NCI-H146 treated with DMSO at 0.1 percent for 48 hours (cell line): Measurements from ENCODE around the gene DALRD3.
"Not testable (repeated sequence)": the region's sequence is repeated elsewhere in the genome, so short reads cannot be mapped to it uniquely, and the experiment has no call there.

Experiments
- DNase-seq: peaks from one replicate; lab custom pipeline; 2025; ENCODE audit not compliant: unreplicated experiment; lab: John Stamatoyannopoulos, UW

Gene DALRD3

DNA sequence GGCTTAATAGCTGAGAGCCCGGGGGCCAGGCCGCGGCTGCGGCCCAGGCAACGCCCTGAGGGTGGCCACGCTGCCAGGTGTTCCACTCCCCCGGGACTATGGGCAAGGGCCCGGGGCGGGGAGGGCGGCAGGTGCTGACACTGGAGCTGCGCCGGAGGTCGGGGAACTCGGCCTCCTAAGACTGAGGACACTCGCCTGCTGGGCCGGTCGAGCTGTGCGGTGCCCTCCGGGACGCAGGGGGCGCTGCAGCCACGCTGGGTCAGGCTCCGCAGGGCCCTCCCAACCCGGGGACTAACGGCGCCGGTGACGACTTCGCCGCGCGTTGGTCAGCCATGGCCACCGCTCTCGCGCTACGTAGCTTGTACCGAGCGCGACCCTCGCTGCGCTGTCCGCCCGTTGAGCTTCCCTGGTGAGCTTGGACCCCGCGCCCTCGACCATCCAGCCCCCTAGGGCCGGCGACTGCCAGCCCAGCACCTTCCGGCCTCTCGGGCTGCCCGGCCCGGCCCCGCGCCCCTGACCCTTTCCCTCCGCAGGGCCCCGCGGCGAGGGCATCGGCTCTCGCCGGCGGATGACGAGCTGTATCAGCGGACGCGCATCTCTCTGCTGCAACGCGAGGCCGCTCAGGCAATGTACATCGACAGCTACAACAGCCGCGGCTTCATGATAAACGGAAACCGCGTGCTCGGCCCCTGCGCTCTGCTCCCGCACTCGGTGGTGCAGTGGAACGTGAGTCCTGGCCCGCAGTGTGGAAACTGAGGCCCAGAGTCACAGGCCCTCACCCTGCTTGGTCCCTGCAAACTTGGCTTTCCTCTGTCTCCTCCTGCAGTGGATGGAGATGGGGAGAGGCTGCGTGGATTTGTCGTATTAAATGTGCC lies 3.7 kb upstream of the DALRD3 start, which contains the start of gene NDUFAF3:
TSS of gene NDUFAF3 (plus strand) at position 309 of the 875 bp plus-strand sequence. CDS start at position 333, 24 bp downstream.
- DNase-seq: peak; percentile 85

DNA sequence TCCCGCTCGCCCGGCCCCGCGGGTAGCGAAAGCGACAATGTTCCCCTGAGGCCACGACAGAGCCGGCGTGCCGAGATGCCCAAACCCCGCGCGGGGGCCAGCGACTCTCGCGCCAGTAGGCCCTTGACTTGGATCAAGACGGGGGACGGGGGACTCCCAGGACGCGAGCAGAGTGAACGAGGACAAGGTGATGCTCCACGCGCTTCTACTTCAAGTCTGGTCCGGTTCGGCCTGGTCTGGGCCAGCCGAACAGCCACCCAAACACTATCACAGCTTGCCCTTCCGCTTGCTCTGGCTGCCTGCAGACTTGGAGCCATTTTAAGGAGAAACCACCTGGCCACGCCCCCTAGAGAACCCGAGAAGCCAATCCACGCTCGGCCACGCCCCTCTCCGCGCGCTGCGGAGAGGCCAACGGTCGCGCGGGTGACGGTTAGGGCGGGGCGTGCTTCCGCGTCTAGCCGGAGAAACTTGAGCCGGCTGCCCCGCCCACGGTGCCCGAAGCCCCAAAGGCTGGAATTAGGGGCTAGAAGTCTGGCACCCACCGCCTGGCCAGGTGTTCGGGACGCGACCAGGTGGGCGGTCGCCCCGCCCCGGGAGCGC lies 2.9 kb upstream of the DALRD3 start:
- DNase-seq: peak; percentile 88

DNA sequence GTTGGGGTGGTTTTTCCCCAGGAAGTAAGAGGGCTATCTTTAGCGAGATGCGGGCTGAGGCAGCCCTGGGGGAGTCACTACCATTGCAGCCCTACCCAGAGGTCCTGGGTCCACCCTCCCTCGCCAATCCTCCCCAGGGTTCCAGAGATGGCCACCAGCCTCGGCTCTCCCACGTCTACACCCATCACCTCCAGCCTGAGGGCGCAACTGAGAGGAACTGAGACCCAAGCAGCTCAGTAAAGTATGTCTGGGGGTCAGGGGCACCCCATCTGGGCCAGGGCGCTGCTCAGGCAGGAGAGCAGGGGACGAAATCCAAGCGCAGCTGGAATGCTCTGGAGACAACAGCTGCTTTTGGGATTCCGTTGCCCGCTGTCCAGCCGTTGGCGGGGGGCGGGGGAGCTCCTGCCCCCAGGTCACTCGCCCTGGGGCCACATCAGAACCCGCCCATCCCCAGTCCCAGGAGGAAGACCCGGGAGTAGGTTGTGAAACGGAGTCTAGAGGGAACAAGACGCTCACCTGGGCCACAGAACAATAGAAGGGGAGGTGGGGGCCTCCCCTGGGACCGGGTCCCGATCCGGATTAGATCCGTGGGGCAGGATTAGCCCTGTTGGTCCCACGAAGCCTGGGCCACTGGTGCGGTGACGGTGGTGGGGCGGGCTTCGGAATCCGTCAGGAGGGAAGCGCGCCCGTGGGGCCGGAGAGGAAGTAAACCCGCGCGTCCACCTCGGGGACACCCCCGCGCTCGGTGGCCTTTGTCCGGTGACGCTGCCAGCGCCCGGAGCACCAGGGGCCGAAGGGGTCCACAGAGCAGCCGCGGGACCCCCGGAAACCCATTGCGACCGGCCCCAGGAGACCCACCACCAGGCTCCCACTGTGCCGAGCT lies 2.2 kb upstream of the DALRD3 start:
- no peak for DNase-seq

DNA sequence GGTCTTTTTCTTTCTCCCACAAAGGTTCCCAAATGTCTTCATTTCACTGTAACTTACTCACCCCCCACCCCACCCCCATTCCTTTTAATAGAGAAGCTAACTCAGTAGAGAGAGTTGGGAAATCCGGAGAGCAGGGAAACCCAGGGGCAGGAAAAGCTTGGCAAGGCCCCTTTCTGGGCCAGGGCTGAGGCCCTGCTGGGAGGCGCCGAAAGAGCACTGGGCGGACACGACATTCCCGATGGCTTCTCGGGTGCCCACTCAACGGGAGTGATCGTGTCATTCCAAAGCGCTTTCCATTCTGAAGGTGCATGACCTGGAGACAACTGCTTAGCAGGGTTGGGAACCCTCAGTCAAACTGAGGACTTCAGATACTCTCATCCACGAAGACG lies 1.6 kb upstream of the DALRD3 start:
- DNase-seq: no peak

DNA sequence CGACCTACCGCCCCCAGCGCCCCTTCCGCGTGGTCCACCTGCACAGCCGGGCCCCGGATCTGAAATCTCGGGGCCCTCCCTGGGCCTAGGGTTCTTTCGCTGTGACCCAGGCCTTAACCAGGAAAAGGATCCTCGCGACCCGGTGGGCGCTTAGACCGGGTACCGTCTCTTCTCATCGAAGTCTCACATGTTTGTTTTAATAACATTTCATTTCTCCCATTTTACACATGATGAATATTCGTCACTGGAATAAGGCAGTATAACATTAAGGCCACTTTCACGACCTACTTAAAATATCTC lies 277 bp upstream of the DALRD3 start:
- no peak for DNase-seq

DNA sequence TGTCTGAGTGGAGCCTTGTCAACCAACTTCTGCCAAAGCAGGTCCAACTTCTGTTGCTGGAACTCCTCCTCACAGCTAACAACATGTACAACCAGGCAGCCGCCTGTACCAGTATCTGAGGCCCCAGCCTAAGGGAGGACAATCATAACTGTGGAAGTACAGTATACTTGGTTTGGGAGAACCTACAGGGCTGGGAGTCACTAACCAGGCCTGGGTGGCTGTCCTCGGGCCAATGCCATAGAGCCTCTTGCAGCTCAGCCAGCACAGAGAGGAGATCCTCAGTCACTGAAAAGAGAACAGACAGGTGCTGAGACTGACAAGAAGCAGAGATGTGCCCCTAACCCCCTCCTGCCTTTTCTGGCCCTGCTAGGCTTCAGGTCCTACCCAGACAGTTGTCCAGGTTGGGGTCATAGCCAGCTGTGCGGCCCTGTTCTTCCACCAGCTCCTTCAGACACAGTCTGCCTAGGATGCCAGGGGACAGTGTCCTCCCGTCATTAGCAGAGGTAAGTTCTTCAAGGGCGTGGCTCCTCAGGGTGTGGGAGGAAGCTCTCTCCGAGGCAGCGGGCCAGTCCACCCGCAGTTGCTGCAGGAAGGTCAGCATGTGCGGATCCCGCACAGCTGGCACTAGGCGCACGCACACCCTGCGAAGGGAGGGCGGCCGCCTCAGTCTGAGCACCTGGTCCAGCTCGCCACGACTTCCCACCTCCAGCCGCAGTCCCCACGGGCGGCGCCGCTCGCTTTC lies 980 bp downstream of the DALRD3 start:
- no peak for DNase-seq

DNA sequence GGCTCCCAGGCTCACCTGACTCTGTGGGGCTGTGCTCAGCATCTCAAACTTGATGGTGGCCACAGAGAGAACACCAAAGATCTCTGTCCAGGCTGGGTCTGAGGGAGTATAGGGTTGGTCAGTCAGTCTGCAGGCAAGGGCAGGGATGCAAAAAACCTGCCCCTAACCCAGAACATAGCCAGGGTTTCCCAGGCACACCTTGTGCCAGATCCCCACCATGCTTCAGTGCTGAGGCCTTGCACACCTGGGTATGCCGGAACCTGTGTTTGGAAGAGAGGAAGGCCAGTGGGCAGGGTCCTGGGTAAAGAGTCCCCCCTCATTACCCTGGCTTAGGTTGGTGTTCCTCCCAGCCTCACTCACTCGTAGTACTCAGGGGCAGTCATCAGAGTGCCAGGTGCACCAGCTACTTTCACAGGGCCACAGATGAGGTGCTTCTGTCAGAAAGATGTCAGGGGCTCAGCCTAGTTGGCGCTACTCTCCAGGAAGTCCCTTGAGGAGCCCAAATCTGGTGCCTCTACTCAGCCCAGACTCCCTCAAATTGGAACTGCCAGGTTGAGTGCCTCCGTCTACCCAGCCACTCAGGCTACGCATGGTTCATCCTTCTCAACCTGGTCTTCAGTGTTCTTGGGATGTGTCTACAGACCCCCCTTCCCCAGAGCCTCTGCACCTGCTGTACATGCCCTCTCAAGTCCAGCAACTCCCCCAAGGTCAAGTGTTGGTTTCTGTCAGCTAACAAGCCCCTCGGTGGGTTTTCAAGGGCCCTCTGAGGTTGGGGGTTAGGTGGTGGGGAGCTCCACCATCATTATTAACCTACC lies 1.8 kb downstream of the DALRD3 start:
- DNase-seq: no peak

DNA sequence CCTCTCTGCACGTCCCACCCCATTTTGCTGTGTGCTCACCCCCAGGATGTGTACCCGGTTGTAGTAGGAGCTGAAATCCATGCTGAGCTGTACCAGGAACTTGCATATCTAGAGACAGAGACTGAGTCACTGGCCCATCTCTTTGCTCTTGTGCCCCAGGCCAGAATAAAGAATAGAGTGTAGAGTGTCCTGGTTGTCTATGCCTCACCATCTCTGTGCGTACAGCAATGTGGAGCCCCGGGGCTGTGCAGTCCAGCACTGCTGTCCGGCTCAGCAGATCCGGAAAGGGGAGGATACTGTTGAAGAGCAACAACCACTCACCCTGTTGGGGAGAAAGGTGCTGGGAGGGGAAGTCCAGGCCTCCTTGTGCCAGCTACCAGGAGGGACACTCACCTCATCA lies 2.6 kb downstream of the DALRD3 start:
- DNase-seq: no peak

DNA sequence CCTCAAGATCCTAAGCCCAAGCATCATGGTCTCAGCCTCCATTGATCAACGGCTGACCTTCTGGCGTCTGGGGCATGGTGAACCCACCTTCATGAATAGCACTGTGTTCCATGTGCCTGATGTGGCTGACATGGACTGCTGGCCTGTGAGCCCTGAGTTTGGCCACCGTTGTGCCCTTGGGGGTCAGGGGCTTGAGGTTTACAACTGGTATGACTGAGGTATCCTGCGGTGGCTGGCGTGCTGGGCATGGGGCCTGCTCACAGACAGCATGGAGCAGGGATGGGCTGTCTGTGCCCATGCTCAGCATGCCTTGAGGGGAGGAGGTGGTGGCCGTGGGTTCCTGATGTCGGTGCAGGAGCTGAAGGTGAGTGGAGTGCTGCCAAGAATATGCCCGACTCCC lies 3.3 kb downstream of the DALRD3 start:
- DNase-seq: no peak

DNA sequence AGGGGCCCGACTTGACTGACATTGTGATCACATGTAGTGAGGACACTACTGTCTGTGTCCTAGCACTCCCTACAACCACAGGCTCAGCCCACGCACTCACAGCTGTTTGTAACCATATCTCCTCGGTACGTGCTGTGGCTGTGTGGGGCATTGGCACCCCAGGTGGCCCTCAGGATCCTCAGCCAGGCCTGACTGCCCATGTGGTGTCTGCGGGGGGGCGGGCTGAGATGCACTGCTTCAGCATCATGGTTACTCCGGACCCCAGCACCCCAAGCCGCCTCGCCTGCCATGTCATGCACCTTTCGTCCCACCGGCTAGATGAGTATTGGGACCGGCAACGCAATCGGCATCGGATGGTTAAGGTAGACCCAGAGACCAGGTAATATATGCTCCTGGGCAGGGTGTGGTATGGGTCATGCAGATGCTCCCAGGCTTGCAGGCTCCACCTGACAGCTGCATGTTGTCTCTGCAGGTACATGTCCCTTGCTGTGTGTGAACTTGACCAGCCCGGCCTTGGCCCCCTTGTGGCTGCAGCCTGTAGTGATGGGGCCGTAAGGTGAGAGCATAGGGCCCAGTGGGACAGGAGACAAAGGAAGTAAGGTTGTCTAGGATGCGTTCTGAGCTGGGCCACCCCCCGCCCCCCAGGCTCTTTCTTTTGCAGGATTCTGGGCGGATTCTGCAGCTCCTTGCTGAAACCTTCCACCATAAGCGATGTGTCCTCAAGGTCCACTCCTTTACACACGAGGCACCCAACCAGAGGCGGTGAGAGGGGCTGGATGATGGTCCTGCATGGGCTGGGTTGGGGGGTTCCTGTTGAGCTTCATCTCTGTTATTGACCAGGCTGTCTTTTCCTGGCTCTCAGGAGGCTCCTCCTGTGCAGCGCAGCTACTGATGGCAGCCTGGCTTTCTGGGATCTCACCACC lies 4.4 kb downstream of the DALRD3 start:
- DNase-seq: no peak

DNA sequence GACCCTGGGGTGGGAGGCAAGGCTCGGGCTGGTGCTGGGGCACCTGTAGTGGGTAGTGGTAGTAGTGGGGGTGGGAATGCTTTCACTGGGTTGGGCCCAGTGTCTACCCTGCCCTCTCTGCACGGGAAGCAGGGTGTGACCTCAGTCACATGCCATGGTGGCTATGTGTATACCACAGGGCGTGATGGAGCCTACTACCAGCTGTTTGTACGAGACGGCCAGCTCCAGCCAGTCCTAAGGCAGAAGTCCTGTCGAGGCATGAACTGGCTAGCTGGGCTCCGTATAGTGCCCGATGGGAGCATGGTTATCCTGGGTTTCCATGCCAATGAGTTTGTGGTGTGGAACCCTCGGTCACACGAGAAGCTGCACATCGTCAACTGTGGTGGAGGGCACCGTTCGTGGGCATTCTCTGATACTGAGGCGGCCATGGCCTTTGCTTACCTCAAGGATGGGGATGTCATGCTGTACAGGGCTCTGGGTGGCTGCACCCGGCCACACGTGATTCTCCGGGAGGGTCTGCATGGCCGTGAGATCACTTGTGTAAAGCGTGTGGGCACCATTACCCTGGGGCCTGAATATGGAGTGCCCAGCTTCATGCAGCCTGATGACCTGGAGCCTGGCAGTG lies 5.2 kb downstream of the DALRD3 start:
- DNase-seq: no peak

DNA sequence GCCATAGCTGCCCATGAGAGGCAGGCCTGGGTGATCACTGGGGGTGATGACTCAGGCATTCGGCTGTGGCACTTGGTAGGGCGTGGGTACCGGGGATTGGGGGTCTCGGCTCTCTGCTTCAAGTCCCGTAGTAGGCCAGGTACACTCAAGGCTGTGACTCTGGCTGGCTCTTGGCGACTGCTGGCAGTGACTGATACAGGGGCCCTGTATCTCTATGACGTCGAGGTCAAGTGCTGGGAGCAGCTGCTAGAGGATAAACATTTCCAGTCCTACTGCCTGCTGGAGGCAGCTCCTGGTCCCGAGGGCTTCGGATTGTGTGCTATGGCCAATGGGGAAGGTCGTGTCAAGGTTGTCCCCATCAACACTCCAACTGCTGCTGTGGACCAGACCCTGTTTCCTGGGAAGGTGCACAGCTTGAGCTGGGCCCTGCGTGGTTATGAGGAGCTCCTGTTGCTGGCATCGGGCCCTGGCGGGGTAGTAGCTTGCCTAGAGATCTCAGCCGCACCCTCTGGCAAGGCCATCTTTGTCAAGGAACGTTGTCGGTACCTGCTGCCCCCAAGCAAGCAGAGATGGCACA lies 5.9 kb downstream of the DALRD3 start:
- DNase-seq: no peak

DNA sequence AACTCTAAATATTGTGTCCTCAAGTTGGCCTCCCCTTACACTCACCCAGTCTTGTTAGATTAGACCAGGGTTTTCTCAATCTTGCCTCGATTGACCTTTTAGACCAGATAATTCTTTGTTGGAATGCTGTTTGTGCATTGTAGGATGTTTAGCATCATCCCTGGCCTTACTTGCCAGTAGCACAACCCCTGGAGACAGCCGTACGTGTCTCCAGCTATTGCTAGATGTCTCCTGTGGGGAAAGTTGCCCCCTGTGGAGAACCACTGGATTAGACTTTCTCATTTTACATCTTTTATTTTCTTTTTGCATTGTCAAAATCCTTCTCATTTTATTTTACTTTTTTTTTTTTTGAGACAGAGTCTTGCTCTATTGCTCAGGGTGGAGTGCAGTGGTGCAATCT lies 9.0 kb downstream of the DALRD3 start:
- DNase-seq: no peak

DNA sequence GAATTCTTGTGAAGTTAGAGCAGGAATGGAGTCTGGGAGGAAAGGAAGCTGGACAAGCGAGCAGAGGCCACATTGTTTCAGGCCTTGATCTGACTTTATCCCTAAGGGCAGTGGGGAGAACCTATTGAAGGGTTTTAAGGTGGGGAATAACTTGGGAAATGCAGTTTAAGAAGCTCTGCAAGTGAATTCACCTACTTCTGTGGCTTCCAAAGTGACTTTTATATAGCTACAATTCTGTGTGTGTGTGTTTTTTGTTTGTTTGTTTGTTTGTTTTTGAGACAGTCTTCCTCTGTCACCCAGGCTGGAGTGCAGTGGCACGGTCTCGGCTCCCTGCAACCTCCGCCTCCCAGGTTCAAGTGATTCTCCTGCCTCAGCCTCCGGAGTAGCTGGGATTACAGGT lies 9.8 kb downstream of the DALRD3 start:
- not testable (repeated sequence) for DNase-seq

DNA sequence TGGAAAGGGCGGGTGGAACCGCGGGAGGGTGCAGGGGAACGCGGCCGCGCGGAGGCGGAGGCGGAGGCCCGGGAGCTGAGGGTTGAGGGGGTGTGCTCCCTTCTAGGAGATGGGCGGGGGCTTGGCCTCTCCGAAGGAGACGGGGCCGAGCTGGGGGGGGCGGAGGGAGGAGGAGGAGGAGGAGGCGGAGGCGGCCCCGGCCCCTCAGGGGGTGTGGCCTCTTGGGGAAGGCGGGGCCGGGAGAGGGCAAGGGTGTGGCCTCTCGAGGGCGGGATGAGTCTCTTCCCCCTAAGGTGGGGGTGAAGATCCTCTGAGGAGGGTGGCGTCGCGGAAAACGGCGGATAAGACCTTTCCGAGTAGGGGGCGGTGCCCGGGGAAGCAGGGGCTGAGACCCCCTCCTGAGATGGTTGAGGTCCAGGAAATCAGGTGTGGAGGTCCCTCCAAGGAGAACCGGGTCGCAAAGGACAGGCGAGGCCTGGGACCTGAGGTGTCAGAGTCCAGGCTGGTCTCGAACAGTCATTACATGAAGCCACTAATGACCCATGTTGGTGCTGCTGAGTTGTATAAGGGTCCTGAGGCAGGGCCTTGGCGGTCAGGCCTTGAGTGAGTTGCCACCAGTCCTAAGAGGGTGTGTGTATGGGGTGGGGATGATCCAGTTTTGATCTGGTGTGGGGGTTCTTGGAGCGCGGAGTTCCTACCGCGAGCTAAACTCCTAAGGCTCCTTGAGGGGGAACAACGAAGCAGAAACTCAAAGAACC lies 10.4 kb downstream of the DALRD3 start:
- DNase-seq: peak; percentile 26

DNA sequence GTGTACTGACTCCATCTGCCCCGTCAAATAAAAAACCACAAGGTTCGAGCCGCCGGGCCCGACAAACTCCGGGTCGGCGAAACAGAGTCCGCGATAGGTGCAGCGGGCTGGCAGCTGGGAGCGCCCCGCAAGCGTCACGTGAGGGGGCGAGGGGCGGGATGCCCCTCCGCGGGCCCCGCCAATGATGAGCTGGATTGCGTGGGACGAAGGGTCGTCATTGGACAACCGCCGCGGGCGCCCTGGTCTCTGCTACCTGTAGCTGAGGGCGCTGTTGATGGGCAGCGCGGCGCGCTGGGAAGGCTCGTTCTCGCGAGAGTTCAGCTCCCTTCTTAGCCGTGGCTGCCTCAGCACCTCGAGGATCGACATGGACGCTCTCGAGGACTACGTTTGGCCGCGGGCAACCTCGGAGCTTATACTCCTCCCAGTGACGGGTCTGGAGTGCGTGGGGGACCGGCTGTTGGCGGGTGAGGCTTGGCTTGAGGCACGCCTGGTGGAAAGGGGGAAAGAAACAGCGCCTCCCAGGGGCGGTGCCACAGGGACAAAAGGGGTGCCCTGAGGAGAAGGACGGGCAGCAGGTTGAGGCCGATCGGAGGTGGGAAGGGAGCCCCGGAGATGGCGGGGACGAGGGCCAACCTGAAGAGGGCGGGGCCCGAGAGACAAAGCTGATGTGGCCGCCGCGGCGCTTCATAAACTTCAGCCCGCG lies 11.2 kb downstream of the DALRD3 start, which contains the start of gene WDR6:
TSS of gene WDR6 (plus strand) at position 324 of the 703 bp plus-strand sequence. CDS start at position 365, 41 bp downstream.
- peak; percentile 92 for DNase-seq
